C4-2B (cell line): ENCODE results near the gene NT5C1A.

Experiments used
- ZFX ChIP-seq: fragments of 450-650 bp; IDR thresholded peaks from 2 replicates; pipeline ENCODE4 v1.6.1; 2017
- TF ChIP-seq, protein P1 (sequence below): fragments of 450-650 bp; conservative IDR thresholded peaks from 2 replicates; pipeline ENCODE4 v1.5.1; 2017; ENCODE audit warnings: mild to moderate bottlenecking

DNA sequence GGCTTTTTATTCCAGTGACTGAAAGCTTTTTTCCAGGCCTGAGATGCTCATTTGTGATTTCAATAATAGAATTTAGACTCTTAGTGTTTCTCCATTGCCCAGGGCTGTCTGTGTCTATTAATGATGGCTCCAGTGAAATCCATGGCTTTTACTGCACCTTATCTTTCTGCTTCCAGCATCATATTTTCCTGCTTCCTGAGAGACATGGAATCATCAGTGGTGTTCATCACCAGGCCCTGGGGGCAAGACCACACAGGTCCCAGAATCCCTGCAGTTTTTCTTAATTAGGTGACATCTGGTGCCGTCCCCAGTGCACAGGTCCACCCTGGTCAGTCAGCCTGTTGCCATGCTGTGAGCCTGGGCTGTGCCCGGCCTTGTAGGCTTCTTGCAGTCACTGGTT is 15.5 kb downstream of the NT5C1A start:
- TF ChIP-seq, protein P1, sequence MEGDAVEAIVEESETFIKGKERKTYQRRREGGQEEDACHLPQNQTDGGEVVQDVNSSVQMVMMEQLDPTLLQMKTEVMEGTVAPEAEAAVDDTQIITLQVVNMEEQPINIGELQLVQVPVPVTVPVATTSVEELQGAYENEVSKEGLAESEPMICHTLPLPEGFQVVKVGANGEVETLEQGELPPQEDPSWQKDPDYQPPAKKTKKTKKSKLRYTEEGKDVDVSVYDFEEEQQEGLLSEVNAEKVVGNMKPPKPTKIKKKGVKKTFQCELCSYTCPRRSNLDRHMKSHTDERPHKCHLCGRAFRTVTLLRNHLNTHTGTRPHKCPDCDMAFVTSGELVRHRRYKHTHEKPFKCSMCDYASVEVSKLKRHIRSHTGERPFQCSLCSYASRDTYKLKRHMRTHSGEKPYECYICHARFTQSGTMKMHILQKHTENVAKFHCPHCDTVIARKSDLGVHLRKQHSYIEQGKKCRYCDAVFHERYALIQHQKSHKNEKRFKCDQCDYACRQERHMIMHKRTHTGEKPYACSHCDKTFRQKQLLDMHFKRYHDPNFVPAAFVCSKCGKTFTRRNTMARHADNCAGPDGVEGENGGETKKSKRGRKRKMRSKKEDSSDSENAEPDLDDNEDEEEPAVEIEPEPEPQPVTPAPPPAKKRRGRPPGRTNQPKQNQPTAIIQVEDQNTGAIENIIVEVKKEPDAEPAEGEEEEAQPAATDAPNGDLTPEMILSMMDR, result no peak
- TF ChIP-seq ZFX, result no peak
